Nephron (organoid): ENCODE results near the gene SLC24A4.
"Not testable (repeated sequence)": the region's sequence is repeated elsewhere in the genome, so short reads cannot be mapped to it uniquely, and the experiment has no call there.

Experiments
- H3K27ac Mint-ChIP-seq, 3 experiments: 2 replicates each; pipeline ENCODE4 v1.8.0; 2020; ENCODE audit warnings: mixed read lengths in 3 of 3, mild to moderate bottlenecking in 2 of 3, moderate library complexity in 1 of 3
- H3K27me3 Mint-ChIP-seq: 2 replicates; pipeline ENCODE4 v1.8.0; 2021; ENCODE audit warnings: low read depth, mild to moderate bottlenecking, moderate library complexity, mixed read lengths
- H3K36me3 Mint-ChIP-seq: 2 replicates; pipeline ENCODE4 v1.8.0; 2020; ENCODE audit warnings: low read depth, mixed read lengths
- H3K4me1 Mint-ChIP-seq: 2 replicates; pipeline ENCODE4 v1.8.0; 2020; ENCODE audit warnings: mixed read lengths
- H3K4me3 Mint-ChIP-seq, 3 experiments: 2 replicates each; pipeline ENCODE4 v1.8.0; 2020; ENCODE audit warnings: mild to moderate bottlenecking in 3 of 3, mixed read lengths in 3 of 3, moderate library complexity in 2 of 3
- H3K9me3 Mint-ChIP-seq: 2 replicates; pipeline ENCODE4 v1.8.0; 2020; ENCODE audit warnings: mixed read lengths
- TF ChIP-seq, protein P1 (sequence below), 3 experiments: fragments of 200-600 bp; sonication (generic); IDR thresholded peaks; one replicate each; pipeline ENCODE4 v1.5.0; 2021; ENCODE audit warnings: antibody characterized with exemption in 3 of 3; ENCODE audit not compliant: unreplicated experiment in 3 of 3

The SLC24A4 gene

DNA sequence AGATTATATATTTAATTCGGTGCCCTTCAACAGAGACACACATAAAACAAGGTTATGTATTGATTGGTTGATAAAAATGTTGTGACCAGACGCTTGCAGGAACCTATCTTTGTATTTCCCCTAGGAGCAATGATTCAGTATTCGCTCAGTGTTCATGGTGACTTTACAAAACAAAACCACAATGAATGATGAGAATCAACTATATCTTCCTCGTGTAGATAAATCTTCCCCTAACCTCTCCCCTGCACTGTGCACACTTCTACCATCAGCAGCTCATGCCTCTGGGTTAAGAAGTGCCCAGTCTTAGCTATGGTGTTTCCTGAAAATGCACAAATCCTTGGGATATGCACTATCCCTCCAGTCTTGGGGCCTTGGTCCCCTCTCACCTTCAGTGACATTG lies 206.9 kb downstream of the SLC24A4 start:
- H3K4me1 Mint-ChIP-seq: peaks cover 2% of the 10 kb centered on the region
- no peak overlapping the region for H3K4me3 Mint-ChIP-seq
- H3K9me3 Mint-ChIP-seq: no peaks in the 10 kb centered on the region
- no peaks in the 10 kb centered on the region for H3K36me3 Mint-ChIP-seq
- H3K27ac Mint-ChIP-seq: no peak overlapping the region
- H3K27me3 Mint-ChIP-seq: no peaks in the 10 kb centered on the region
- TF ChIP-seq, protein P1, sequence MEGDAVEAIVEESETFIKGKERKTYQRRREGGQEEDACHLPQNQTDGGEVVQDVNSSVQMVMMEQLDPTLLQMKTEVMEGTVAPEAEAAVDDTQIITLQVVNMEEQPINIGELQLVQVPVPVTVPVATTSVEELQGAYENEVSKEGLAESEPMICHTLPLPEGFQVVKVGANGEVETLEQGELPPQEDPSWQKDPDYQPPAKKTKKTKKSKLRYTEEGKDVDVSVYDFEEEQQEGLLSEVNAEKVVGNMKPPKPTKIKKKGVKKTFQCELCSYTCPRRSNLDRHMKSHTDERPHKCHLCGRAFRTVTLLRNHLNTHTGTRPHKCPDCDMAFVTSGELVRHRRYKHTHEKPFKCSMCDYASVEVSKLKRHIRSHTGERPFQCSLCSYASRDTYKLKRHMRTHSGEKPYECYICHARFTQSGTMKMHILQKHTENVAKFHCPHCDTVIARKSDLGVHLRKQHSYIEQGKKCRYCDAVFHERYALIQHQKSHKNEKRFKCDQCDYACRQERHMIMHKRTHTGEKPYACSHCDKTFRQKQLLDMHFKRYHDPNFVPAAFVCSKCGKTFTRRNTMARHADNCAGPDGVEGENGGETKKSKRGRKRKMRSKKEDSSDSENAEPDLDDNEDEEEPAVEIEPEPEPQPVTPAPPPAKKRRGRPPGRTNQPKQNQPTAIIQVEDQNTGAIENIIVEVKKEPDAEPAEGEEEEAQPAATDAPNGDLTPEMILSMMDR (IDR thresholded peaks at IDR 0.05; ENCODE audit: unreplicated experiment in 3 of 3): no peak

DNA sequence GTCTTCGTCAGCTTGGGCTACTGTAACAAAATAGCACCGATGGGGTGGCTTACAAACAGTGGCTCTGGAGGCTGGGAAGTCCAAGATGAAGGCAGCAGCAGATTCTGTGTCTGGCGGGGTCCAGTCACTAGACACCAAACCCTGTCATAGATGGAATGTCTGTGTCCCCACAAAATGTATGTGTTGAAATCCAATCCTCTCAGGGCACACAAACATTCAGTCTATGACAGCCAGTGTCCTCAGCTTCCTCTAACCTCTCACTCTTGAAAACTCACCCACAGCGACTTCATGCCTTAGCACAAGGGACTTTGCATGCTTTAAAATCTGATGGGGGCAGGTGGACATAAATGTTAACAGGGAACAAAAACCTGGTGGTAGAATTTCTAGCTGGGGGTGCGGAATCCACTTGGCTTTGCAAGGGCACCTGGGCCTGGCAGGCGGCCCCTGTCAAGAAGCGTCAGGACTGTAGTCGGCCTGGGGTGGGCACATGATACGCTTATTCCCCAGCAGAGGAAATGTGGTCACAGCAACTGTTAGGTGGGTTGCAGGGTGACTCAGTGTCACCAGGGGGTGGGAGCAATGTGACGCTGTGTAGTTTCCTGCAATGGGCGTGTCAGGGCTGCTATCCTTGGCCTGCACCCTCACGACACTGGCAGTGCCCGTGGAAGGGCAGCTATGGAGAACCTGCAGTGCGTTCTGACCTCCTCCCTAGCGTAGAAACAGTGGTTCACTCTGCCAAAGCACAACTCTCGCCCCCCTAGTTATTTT lies 208.3 kb downstream of the SLC24A4 start:
- TF ChIP-seq, protein P1 (IDR thresholded peaks at IDR 0.05; ENCODE audit: unreplicated experiment in 3 of 3): no peak

DNA sequence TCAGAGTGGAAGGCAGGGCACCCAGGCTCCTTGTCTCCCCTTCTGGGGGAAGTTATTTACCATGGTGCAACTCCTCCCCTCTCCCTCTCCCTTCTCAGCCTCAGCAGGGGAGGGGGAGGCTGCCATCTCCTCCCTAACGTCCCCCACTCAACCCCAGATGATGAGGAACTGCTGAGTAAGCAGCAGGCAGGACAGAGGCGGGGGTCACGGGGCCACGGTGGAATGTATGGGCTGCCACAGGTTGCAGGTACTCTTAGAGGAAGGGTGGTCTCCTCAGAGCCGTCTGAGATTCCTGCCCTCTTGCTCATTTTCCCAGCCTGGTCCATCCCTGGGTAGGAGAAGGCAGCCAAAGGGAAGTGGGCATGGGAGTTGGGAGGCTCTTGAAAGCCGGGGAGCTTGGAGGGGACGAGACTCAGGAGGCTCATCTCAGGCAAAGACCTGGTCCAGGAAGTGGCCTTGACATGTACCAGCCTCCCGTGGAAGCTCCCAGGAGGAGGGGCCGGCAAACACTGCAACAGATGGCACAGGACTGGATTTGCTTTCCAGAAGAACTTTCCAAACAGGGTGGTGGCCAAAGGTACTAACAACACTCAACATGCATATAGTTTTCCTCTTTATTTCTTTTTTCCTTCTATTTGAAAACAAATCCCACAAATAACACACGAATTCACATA lies 209.7 kb downstream of the SLC24A4 start:
- TF ChIP-seq, protein P1 (IDR thresholded peaks at IDR 0.05; ENCODE audit: unreplicated experiment in 3 of 3): no peak
- no peaks in the 10 kb centered on the region for H3K27me3 Mint-ChIP-seq
- H3K4me1 Mint-ChIP-seq: peaks cover 6% of the 10 kb centered on the region
- no peak overlapping the region for H3K27ac Mint-ChIP-seq
- H3K36me3 Mint-ChIP-seq: no peaks in the 10 kb centered on the region
- no peak overlapping the region for H3K4me3 Mint-ChIP-seq
- no peaks in the 10 kb centered on the region for H3K9me3 Mint-ChIP-seq

More for the DNA sequence above, 208.3 kb downstream of the SLC24A4 start:
- no peak overlapping the region for H3K27ac Mint-ChIP-seq
- H3K4me1 Mint-ChIP-seq: peaks cover 6% of the 10 kb centered on the region
- H3K36me3 Mint-ChIP-seq: no peaks in the 10 kb centered on the region
- no peaks in the 10 kb centered on the region for H3K27me3 Mint-ChIP-seq
- no peak overlapping the region for H3K4me3 Mint-ChIP-seq
- H3K9me3 Mint-ChIP-seq: no peaks in the 10 kb centered on the region

DNA sequence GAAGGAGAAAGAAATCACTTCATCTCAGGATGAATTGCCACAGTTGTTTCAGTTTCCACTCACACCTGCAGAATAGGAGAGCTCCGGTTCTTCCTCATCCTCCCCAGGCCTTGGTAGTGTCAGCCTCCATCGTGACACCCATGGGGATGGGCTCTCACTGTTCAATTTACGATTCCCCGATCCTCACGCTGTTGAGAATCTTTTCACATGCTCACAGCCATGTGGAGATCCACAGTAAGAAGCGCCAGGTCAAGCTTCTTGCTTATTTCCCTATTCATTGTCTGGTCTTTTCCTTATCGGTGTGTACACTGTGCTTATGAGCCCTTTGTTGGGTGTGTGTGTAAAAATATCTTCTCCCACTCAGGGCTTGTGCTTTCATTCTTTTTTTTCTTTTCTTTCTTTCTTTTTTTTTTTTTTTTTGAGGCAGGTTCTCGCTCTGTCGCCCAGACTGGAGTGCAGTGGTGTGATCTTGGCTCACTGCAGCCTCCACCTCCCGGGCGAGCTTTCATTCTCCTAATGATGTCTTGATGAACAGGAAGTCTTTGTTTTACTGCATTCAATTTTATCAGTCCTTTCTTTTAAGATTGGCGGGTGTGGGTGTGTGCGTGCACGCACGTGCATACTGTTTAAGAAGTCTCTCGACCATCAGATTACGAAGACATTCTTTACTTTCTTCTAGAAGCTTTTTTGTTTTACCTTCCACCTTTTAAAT lies 212.1 kb downstream of the SLC24A4 start:
- Mint-ChIP-seq H3K9me3 (no peaks in the 10 kb centered on the region), H3K4me1 (peaks cover 11% of the 10 kb centered on the region)

DNA sequence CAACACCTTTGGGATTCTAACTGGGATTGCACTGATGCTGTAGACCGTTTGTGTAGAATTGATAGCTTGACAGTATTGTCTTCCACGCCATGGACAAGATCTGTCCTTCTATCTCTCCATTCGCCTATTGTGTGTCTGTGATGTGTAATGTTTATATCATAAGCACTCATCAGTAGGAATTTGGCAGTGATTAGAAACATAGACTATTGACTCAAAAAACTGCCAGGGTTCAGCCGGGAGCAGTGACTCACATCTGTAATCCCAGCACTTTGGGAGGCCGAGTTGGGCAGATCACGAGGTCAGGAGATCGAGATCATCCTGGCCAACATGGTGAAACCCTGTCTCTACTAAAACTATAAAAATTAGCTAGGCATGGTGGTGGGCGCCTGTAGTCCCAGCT lies 213.3 kb downstream of the SLC24A4 start:
- H3K4me1 Mint-ChIP-seq: peaks cover 23% of the 10 kb centered on the region
- not testable (repeated sequence) for H3K4me3 Mint-ChIP-seq, H3K36me3 Mint-ChIP-seq, H3K27me3 Mint-ChIP-seq, H3K9me3 Mint-ChIP-seq, H3K27ac Mint-ChIP-seq

More for the DNA sequence above, 212.1 kb downstream of the SLC24A4 start:
- Mint-ChIP-seq H3K4me3 (no peak overlapping the region), H3K27ac (no peak overlapping the region), H3K36me3 (no peaks in the 10 kb centered on the region), H3K27me3 (no peaks in the 10 kb centered on the region)
- TF ChIP-seq, protein P1 (IDR thresholded peaks at IDR 0.05; ENCODE audit: unreplicated experiment in 3 of 3): no peak

DNA sequence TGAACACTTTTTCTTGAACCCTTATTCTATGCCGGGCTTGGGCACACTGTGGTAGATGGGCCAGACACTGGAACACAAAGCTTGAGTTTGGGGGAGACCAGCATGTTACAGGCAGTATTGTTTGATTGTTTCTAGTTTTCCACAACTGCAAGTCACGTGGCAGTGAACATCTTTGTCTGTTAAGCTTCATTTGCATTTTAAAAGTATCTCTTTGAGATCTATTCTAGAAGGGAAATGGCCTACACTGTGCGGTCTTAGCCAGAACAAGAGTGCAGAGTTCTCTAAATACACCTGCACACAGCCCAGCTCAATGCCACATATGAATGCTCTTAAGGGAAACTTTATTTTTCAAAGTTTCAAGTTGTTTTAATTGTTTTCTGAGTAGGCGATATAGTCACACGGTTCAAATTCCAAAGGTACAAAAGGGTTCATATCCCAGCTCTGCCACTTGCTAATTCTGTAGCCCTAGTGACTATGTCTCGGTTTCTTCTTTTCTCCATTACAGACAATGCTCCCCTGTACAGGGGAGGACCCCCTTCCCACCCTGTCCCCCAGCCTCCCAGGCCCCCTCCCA lies 215.5 kb downstream of the SLC24A4 start:
- TF ChIP-seq, protein P1 (IDR thresholded peaks at IDR 0.05; ENCODE audit: unreplicated experiment in 3 of 3): no peak
- H3K9me3 Mint-ChIP-seq: peaks cover 3% of the 10 kb centered on the region
- peak overlapping the region in 1 of 3 experiments; percentile 40 for H3K27ac Mint-ChIP-seq
- H3K4me3 Mint-ChIP-seq: no peak overlapping the region
- peaks cover 23% of the 10 kb centered on the region for H3K4me1 Mint-ChIP-seq
- peaks cover 8% of the 10 kb centered on the region for H3K27me3 Mint-ChIP-seq
- H3K36me3 Mint-ChIP-seq: no peaks in the 10 kb centered on the region
